ENCODE data around the gene SLC30A7. TPM values are rescaled to one million over a fixed set of nuclear protein-coding genes. Genes with fewer than 3 reads are reported as not detected.
A peak's percentile ranks its signal among the peaks of the same experiment; 100 is the strongest.

The SLC30A7 gene
- total RNA-seq, 1 donor from 2014 or later, result 14.2 TPM

DNA sequence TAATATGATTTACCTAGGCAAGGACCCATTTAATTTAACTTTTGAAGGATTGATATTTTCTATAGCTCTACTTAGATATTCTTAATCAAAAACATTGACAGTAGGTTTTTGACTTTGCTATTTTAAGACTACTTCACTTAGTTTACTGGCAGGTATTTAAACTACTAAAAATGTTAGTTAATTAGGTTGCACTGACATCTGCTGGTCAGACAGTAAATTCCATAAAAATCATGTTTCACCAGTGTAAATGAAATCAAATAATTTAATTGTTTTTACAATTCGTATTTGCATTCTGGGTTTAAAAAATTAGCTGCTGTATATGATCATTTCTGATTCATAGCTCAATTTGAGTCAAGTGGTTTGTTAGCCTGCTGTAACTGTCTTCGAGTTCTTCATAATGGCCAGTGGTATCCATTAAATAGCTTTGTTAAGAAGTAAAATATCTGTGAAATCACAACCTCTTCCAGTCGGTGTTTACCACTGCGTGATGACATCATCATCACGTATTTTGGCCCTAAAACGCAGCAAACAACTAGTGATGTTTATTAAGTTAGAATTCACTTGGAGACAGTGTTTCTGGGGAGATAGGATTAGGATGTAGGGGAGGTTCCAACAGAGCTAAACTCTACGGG, 27.4 kb upstream of the SLC30A7 start:
- H3K27me3 ChIP-seq, result no peaks in the 10 kb centered on the region
- intact Hi-C loops (cut with DNase I), result loop anchor here (5.0 kb wide), 1 partner anchor 411 kb away; no protein-coding TSS in a partner anchor
- H3K4me3 ChIP-seq, result no peak overlapping the region

DNA sequence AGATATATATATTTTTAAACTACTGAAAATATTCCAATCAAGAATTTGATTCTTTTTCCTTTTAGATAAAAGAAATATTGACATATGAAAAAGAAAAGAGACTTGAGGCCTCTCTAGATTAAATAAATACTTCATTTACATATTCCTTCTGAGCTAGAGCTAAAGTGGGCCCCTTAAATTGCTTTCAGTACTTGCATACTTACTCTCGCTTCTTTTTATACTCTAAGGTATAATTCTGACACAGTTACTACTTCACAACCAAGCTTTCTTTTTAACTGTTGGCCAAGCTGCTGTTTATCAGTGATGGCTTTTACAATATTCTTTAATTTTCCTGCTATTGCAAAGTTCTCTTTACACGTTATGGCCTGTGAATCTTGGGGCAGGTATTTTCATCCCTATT, 25.9 kb upstream of the SLC30A7 start:
- Histone ChIP-seq H3K9me3 (no peaks in the 10 kb centered on the region), H3K27ac (no peak overlapping the region), H3K4me3 (no peak overlapping the region), H3K27me3 (no peaks in the 10 kb centered on the region), H3K36me3 (no peaks in the 10 kb centered on the region), H3K4me1 (no peaks in the 10 kb centered on the region)
- intact Hi-C loops (cut with DNase I), result loop anchor here (5.0 kb wide), 1 partner anchor 413 kb away; no protein-coding TSS in a partner anchor
- DNase-seq (ENCODE audit: extremely low spot score in 2 of 2), result no peak
- TF ChIP-seq POLR2A (IDR thresholded peaks at IDR 0.05) (no peak), POLR2AphosphoS5 (IDR thresholded peaks at IDR 0.05; ENCODE audit: insufficient read depth in 1 of 2, low read depth in 1 of 2) (no peak)

More for the DNA sequence above, 27.4 kb upstream of the SLC30A7 start:
- no peaks in the 10 kb centered on the region for H3K4me1 ChIP-seq
- no peaks in the 10 kb centered on the region for H3K9me3 ChIP-seq
- DNase-seq (ENCODE audit: extremely low spot score in 2 of 2), result no peak
- no peak for TF ChIP-seq POLR2AphosphoS5 (IDR thresholded peaks at IDR 0.05; ENCODE audit: insufficient read depth in 1 of 2, low read depth in 1 of 2)
- TF ChIP-seq, protein P1, sequence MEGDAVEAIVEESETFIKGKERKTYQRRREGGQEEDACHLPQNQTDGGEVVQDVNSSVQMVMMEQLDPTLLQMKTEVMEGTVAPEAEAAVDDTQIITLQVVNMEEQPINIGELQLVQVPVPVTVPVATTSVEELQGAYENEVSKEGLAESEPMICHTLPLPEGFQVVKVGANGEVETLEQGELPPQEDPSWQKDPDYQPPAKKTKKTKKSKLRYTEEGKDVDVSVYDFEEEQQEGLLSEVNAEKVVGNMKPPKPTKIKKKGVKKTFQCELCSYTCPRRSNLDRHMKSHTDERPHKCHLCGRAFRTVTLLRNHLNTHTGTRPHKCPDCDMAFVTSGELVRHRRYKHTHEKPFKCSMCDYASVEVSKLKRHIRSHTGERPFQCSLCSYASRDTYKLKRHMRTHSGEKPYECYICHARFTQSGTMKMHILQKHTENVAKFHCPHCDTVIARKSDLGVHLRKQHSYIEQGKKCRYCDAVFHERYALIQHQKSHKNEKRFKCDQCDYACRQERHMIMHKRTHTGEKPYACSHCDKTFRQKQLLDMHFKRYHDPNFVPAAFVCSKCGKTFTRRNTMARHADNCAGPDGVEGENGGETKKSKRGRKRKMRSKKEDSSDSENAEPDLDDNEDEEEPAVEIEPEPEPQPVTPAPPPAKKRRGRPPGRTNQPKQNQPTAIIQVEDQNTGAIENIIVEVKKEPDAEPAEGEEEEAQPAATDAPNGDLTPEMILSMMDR (IDR thresholded peaks at IDR 0.05), result peak in 2 of 3 experiments; percentile 3 to 62
- no peak overlapping the region for H3K27ac ChIP-seq
- H3K36me3 ChIP-seq, result no peaks in the 10 kb centered on the region

DNA sequence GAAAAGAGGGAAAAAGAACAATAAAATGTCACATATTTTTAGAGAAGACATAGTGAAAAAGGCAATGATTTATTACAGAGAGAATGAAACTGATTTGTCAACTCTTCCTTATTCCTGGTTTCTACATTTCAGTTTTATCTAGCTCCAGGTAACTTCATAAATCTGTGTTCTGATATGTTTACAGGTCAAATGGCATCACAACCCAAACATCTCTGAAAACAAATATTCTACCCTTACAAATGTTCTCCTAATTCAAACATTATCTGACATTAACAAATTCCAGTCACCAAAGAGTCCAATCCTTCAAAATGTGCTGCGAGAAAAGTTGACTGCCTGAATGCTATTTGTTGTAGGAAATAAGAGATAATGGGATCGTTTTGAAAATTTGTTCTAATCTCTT, 21.5 kb upstream of the SLC30A7 start:
- H3K9me3 ChIP-seq, result no peaks in the 10 kb centered on the region
- no peaks in the 10 kb centered on the region for H3K27me3 ChIP-seq
- no peaks in the 10 kb centered on the region for H3K4me1 ChIP-seq
- TF ChIP-seq POLR2AphosphoS5 (IDR thresholded peaks at IDR 0.05; ENCODE audit: insufficient read depth in 1 of 2, low read depth in 1 of 2) (no peak), POLR2A (IDR thresholded peaks at IDR 0.05) (no peak)
- TF ChIP-seq, protein P1 (IDR thresholded peaks at IDR 0.05), result no peak
- no peak for DNase-seq (ENCODE audit: extremely low spot score in 2 of 2)
- no peak overlapping the region for H3K4me3 ChIP-seq
- intact Hi-C loops (cut with DNase I), result no loop called here
- H3K36me3 ChIP-seq, result no peaks in the 10 kb centered on the region
- no peak overlapping the region for H3K27ac ChIP-seq

DNA sequence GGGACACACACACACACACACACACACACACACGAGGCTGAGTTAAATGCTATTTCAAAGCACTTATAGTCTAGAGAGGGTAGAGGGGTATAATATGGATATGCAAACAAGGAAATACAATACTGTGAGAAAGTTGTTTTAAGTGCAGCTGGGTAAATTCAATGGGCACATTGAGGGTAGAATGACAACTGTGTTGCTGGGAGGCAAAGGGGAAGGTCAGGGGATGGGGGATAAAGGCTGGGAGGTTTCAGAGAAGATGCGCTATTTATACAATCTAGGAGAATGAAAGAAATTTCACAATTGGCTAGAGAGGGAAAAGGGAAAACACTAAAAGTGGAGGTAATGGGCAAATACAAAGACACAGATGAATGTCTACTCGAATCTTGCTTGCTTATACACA, 20.7 kb upstream of the SLC30A7 start:
- Histone ChIP-seq H3K9me3 (no peaks in the 10 kb centered on the region), H3K4me3 (no peak overlapping the region), H3K27ac (no peak overlapping the region), H3K36me3 (no peaks in the 10 kb centered on the region), H3K4me1 (no peaks in the 10 kb centered on the region), H3K27me3 (no peaks in the 10 kb centered on the region)
- no peak for DNase-seq (ENCODE audit: extremely low spot score in 2 of 2)
- TF ChIP-seq, protein P1 (IDR thresholded peaks at IDR 0.05), result no peak
- TF ChIP-seq POLR2A (IDR thresholded peaks at IDR 0.05) (no peak), POLR2AphosphoS5 (IDR thresholded peaks at IDR 0.05; ENCODE audit: insufficient read depth in 1 of 2, low read depth in 1 of 2) (no peak)
- intact Hi-C loops (cut with DNase I), result no loop called here

DNA sequence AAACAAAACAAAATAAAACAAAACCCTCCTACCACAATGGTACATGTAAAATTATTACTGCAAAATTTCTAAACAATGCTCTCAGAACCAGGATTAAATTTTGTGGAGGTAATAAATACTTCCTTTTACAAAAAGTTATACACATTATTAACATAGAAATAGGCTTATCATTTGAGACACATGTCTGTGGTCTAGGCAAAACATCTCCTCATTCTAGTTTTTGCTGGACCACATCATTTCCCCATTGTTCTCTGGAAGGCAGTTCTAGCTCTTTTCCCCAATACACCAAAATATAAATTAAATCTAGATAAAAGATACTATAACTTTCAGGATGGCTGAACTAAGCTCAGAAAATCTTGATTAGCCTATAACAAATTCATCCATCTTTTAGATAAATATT, 19.6 kb upstream of the SLC30A7 start:
- DNase-seq (ENCODE audit: extremely low spot score in 2 of 2), result no peak
- intact Hi-C loops (cut with DNase I), result no loop called here
- Histone ChIP-seq H3K4me1 (no peaks in the 10 kb centered on the region), H3K36me3 (no peaks in the 10 kb centered on the region), H3K9me3 (no peaks in the 10 kb centered on the region), H3K4me3 (no peak overlapping the region), H3K27me3 (no peaks in the 10 kb centered on the region), H3K27ac (no peak overlapping the region)
- TF ChIP-seq, protein P1 (IDR thresholded peaks at IDR 0.05), result no peak
- TF ChIP-seq POLR2AphosphoS5 (IDR thresholded peaks at IDR 0.05; ENCODE audit: insufficient read depth in 1 of 2, low read depth in 1 of 2) (no peak), POLR2A (IDR thresholded peaks at IDR 0.05) (no peak)
